H1 (cell line): ENCODE measurements around the gene ZIC5. TPM values are rescaled to one million over a fixed set of nuclear protein-coding genes. Genes with fewer than 3 reads are reported as not detected.

Source experiments
- BRCA1 ChIP-seq: IDR thresholded peaks from 2 replicates; pipeline ENCODE4 v1.6.1; 2012; ENCODE audit warnings: low read depth, low read length, improper control_type of control experiment
- CTBP2 ChIP-seq: IDR thresholded peaks from 2 replicates; pipeline ENCODE4 v1.7.0; 2011; ENCODE audit warnings: borderline replicate concordance, mild to moderate bottlenecking, moderate library complexity, mixed read lengths, low read length; ENCODE audit not compliant: insufficient read depth, insufficient read length
- EZH2 ChIP-seq: fragments of 200-600 bp; sonication (generic); IDR thresholded peaks from 2 replicates; pipeline ENCODE4 v1.7.1; 2012; ENCODE audit warnings: low read depth, mild to moderate bottlenecking, moderate library complexity, low read length, inconsistent platforms; ENCODE audit not compliant: severe bottlenecking
- FOSL1 ChIP-seq: IDR thresholded peaks from 2 replicates; pipeline ENCODE4 v1.6.1; 2011; ENCODE audit warnings: mild to moderate bottlenecking, low read depth, low read length, moderate library complexity; ENCODE audit not compliant: insufficient read depth
- RFX5 ChIP-seq: IDR thresholded peaks from 2 replicates; pipeline ENCODE4 v1.6.1; 2011; ENCODE audit warnings: low read depth, low read length, improper control_type of control experiment, borderline replicate concordance
- TAF1 ChIP-seq: IDR thresholded peaks from 2 replicates; pipeline ENCODE4 v1.6.1; 2011; ENCODE audit warnings: mild to moderate bottlenecking, low read depth, low read length
- TAF7 ChIP-seq: optimal IDR thresholded peaks from 2 replicates; pipeline ENCODE3; 2011; ENCODE audit warnings: low read depth, mild to moderate bottlenecking, inconsistent platforms, low read length, moderate library complexity, borderline replicate concordance
- polyA plus RNA-seq, 7 experiments: library from polyadenylated mRNA; depleted of rRNA in 3 of 7; stranded (reverse) in 5 of 7; unstranded in 2 of 7; fragments of >200 nt in 5 of 7; fragments of 200-250 nt in 2 of 7; gene quantifications; 1 replicate in 5 of 7; 2 replicates in 1 of 7; 4 replicates in 1 of 7; pipeline versions ENCODE4 v1.2.1 to v1.2.3, GENCODE V29; 2011 to 2013; ENCODE audit warnings: missing spikeins in 2 of 7, mixed read lengths in 2 of 7
- total RNA-seq: library from RNA; stranded (reverse); fragmentation: NEBNext Ultra II Directional; extraction: Animal tissue kit (Norgen Biotek cat#: 25700); gene quantifications from 2 replicates; pipeline ENCODE4 v1.2.1, GENCODE V29; 2021

The ZIC5 gene
- total and polyA plus RNA-seq, 2 of the 8 experiments (the other 6 are each of a cell fraction or from before 2014, with no cell fraction given), result 14.2 to 52.7 TPM

DNA sequence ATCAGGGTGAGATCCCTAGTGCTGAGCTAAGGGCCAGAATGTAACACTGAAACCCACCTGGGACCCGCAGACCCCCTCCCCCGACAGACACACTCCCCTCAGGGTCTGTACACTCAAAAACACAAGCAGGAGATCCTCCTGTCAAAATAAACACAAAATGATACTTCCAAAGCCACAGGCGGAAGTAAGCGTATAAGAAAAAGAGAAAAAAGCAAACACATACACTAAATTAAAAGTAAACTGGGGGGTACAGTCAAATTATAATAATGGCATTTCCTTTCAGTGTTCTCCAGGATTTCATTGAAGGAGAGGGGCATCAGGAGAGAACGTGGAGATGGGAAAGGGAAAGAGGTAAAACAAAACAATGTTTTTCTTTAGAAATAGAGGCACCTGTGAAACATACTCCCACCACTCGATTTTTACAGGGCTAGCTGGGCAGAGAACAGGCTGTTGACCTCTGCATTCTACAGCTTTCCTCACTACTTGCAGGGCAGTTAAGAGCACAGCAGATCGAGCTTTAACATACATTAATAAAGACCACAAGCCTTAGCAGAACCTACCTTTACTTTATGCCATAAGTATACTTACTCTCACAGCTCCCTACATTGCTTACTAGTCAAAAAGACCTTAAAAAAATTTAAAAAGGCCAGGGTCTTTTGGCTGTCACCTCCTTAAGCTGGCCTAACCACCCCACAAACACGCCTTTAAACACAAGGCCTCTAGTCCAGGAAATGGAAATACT is 5.3 kb downstream of the ZIC5 start (continued):
- TF ChIP-seq TAF7 (no peak), TAF1 (no peak), EZH2 (no peak), BRCA1 (no peak), RFX5 (no peak), FOSL1 (no peak), CTBP2 (no peak)
- TF ChIP-seq, all 59 proteins: peak for 0
